GM19351 (cell line): ENCODE data around the gene KIF5C.

ENCODE experiments used
- ATAC-seq: cut with Tn5 transposase; IDR thresholded peaks from one replicate; pipeline ENCODE4 v1.9.1; 2021; ENCODE audit warnings: mild to moderate bottlenecking, moderate library complexity; ENCODE audit not compliant: unreplicated experiment

KIF5C gene

GRCh38 chr2:148887350-148888002, 12.4 kb downstream of the KIF5C start:
- ATAC-seq, result no peak

GRCh38 chr2:148888003-148888501, 13.0 kb downstream of the KIF5C start:
- ATAC-seq, result no peak

DNA sequence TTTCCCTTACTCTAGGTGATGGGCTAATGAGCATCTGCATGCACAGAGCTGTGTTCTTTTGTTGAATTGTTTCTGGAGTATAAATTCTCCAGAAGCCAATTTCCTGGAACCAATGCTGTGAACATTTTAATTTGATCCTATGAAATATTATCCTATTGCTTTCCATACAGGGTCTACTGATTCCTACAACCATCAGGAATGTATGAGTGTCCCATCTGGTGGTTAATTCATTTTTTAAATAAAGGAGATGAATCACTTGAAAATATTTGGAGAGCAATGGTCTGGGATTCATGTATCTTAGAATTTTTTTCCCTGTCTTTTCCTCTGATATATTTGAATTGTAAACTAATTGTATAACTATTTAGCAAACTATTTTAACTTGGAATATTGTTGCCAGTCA, 14.0 kb downstream of the KIF5C start:
- ATAC-seq, result no peak

- ATAC-seq, result no peak
Observed at GRCh38 chr2:148893906-148894305, 18.9 kb downstream of the KIF5C start.

GRCh38 chr2:148896136-148896535, 21.1 kb downstream of the KIF5C start:
- no peak for ATAC-seq

GRCh38 chr2:148899638-148900318, 24.8 kb downstream of the KIF5C start:
- ATAC-seq, result no peak

DNA sequence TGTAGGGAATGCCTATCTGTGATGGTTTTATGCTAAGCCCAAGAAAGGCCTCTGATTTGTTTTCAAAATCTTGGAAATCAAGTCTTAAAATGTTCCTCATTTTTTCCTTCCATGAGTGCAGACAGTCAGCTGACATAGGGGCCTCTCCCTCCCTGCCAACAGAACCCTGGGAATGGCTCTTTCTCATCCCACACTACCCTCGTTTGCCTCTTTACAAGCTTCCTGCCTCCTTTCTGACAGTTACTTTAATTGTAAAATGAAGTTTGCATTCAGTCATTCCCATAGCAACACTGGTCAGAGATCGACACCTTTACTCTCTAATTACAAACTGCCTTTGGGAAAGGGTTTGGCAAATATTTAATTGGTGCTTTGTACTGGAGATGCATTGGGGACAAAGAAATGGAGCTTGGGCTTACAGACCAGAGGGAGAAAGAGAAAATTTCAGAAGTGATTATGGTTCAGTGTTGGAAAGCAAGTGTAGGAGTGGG, 25.4 kb downstream of the KIF5C start:
- no peak for ATAC-seq

- no peak for ATAC-seq
Observed at GRCh38 chr2:148901142-148901541, 26.1 kb downstream of the KIF5C start.

DNA sequence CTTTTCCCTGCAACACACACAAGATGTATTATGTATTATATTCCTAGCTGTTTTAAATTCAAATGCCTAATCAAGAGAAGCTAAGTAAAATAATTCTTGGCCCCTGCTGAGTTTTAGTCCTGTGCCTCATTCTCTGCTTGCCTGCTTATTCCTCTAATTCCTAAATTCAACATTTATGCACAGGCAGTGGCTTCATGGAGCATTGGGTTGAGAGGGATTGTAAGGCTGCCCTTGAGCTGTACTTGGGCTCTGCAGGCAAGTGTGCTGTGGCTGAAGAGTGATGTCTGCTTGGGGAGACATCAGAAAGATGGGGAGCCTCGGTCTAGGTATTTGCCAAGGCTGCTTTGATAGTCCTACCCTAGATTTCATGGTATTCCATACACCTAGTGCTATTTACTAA, 27.8 kb downstream of the KIF5C start:
- ATAC-seq, result no peak

- ATAC-seq, result no peak
Observed at GRCh38 chr2:148903294-148903693, 28.3 kb downstream of the KIF5C start.

- no peak for ATAC-seq
Observed at GRCh38 chr2:148903979-148904378, 29.0 kb downstream of the KIF5C start.

DNA sequence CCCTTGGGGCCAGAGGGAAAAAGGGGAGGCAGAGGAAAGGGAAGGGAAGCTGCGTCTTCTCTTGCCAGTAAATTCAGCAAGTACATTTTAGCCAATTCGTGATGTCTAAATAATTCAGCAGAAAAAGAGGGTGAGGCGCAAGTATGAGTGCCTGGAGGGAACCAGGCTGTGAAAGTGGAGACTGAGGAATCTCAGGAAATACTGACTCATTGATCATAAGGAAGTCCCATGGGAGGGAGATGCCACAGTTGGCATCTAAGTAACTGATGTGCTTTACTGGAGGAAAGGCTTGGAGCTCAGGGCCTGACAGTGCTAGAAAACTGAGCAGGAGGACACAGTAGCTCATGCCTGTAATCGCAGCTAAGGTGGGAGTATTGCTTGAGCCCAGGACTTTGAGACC, 31.1 kb downstream of the KIF5C start:
- ATAC-seq, result no peak

GRCh38 chr2:148907085-148907785, 32.2 kb downstream of the KIF5C start:
- ATAC-seq, result no peak

DNA sequence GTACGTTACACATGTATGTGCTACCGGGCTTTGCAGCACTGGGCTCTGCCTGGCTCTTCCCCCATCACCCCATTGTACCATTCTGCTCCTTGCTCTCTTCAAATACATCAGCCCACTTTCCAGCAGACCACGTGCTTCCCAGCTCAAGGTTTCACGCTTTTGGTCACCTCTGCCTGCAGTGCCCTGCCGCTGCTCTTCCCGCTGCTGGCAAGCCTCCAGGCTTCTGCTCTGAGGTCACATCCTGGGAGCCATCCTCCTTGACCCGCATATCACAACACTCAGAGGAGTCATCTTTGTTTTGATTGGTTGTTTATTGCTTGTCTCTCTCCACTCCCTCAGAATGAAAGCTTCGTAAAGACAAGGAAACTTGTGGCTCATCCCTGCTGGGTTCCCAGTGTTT, 34.1 kb downstream of the KIF5C start:
- no peak for ATAC-seq

GRCh38 chr2:148913061-148913460, 38.0 kb downstream of the KIF5C start:
- no peak for ATAC-seq

GRCh38 chr2:148913492-148913891, 38.5 kb downstream of the KIF5C start:
- no peak for ATAC-seq

DNA sequence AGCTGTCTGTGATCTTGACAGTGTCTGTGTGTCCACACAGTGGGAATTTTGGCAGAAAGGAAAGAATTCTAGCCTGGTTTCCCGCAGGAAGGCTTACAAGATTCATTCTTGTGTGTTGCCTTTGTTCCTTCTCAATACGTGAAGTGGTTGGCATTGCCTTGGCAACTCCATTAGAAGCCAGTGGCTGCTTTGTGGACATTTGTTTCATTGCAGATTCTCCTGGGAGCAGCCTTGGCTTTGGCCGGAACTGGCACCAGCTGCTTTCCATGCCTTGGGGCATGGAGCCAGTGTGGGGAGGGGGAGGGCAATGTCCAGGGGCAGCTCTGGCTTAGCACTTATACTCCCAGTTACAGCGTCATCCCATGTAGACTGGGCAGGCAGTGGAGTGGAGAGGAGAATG, 39.4 kb downstream of the KIF5C start:
- no peak for ATAC-seq

DNA sequence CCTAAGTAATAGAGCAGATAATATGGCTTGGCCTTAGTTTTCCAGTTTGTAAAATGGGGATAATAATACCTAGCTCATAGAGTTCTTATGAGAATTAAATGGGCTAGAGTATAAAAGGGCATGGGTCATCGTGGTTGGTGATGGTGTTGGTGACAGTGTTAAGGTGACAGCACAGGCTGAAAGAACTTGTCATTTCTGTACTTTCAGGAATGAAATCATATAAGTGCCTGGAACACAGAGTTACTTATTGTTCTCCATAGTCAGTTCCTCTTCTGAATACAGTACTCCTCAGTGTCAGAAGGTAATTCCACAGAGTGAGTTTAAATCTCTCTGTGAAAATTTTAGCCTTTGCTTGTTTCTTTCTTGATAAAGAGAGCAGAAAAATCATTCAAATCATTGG, 42.4 kb downstream of the KIF5C start:
- peak; percentile 89 for ATAC-seq

DNA sequence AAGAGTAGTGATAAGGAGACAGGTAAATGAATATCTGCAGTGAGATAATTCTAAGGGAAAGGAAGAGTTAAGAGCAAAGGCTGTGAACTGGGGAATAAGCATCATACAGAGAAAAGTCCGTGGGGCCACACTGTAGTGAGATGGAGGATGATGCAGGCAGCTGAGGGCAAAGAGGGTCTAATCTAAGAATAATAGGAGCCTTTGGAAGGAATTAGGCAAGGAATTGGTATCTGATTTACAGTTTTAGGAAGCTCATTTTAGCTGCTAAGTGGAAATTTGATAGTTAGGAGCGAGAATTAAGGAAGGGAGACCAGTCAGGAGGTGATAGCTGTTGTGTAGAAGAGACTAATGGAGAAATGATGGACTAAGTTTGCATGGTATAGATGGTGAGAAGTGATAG, 43.5 kb downstream of the KIF5C start:
- ATAC-seq, result no peak

DNA sequence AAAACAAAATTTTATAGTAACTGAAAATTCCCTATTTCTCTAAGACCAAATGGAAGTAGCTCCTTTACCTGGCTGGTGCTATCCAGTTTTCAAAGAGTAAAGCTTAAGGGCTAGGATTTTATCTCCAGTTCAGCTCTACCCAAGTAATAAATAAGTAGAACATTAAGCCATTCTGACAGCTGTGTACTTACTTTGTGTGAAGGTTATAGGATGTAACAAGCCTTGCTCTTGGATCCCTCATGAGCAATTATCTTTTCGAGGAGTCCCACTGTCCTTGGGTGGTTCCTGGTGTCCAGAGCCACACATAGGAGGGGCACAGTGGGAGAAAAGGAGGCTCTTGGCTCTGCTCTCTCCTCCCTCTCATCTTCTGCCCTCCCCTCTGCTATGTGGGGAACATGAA, 45.5 kb downstream of the KIF5C start:
- no peak for ATAC-seq

DNA sequence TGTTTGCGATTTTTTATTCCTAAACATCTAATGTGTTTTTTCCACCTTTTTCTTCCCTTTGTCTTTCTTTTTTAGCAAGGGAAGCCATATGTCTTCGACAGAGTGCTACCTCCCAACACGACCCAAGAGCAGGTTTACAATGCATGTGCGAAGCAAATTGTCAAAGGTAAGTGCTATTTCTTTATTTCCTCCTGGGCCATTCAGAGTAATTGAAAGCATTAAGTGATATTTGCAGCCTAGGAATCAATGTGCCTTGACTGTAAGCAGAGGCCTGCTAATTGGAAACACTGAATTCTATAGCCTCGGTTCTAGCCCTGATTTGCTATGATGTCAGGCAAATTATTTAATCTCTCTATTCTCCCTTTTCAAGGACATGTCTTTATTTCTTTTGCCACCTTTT, 47.0 kb downstream of the KIF5C start:
- no peak for ATAC-seq
